OCI-LY3 (cell line): ENCODE results near the gene TAS2R3.

ENCODE experiments used
- H2AFZ ChIP-seq: fragments of 200-600, 300-600 bp; shearing (Covaris generic); 2 replicates; pipeline ENCODE4 v1.6.0; 2014; ENCODE audit warnings: antibody characterized with exemption, low read depth, low read length
- H3K27ac ChIP-seq: fragments of 200-600, 300-600 bp; sonication (generic); 2 replicates; pipeline ENCODE4 v1.5.1; 2014; ENCODE audit warnings: mild to moderate bottlenecking, low read length, moderate library complexity, mixed read lengths
- H3K27me3 ChIP-seq: fragments of 200-600, 300-600 bp; sonication (generic); 2 replicates; pipeline ENCODE4 v1.6.1; 2014; ENCODE audit warnings: low read depth, low read length, mixed read lengths
- H3K36me3 ChIP-seq: fragments of 200-600, 300-600 bp; sonication (generic); replicated peaks from 2 replicates; pipeline ENCODE3; 2014; ENCODE audit warnings: low read depth, low read length, mixed read lengths
- H3K4me1 ChIP-seq: fragments of 300-600, 200-600 bp; sonication (generic); 2 replicates; pipeline ENCODE4 v1.6.1; 2014; ENCODE audit warnings: low read length, mixed read lengths
- H3K4me2 ChIP-seq: fragments of 200-600, 300-600 bp; sonication (generic); 2 replicates; pipeline ENCODE4 v1.6.1; 2014; ENCODE audit warnings: low read length, mixed read lengths
- H3K4me3 ChIP-seq: fragments of 300-600, 200-600 bp; sonication (generic); 2 replicates; pipeline ENCODE4 v1.5.1; 2014; ENCODE audit warnings: antibody characterized with exemption, mild to moderate bottlenecking, low read length, moderate library complexity
- H3K79me2 ChIP-seq: fragments of 300-600, 200-600 bp; shearing (Covaris generic); 2 replicates; pipeline ENCODE4 v1.6.1; 2014; ENCODE audit warnings: mild to moderate bottlenecking, low read length, mixed read lengths
- H3K9ac ChIP-seq: fragments of 300-600, 200-600 bp; shearing (Covaris generic); 2 replicates; pipeline ENCODE4 v1.6.0; 2014; ENCODE audit warnings: mild to moderate bottlenecking, low read length, moderate library complexity
- H3K9me3 ChIP-seq: fragments of 200-600, 300-600 bp; shearing (Covaris generic); 2 replicates; pipeline ENCODE4 v1.6.1; 2014; ENCODE audit warnings: low read length, mixed read lengths; ENCODE audit not compliant: insufficient read depth
- H4K20me1 ChIP-seq: fragments of 200-600, 300-600 bp; sonication (generic); 2 replicates; pipeline ENCODE4 v1.6.1; 2016; ENCODE audit warnings: low read length, mixed read lengths; ENCODE audit not compliant: insufficient read depth
- CTCF ChIP-seq: fragments of 200-600, 300-600 bp; sonication (generic); IDR thresholded peaks from 2 replicates; pipeline ENCODE4 v1.5.1; 2014; ENCODE audit warnings: antibody characterized with exemption, low read length, low read depth
- EZH2phosphoT487 ChIP-seq: fragments of 200-600 bp; shearing (Covaris generic); IDR thresholded peaks from 2 replicates; pipeline ENCODE4 v1.6.1; 2018; ENCODE audit warnings: antibody characterized with exemption, mixed run types, low read depth

Gene TAS2R3

DNA sequence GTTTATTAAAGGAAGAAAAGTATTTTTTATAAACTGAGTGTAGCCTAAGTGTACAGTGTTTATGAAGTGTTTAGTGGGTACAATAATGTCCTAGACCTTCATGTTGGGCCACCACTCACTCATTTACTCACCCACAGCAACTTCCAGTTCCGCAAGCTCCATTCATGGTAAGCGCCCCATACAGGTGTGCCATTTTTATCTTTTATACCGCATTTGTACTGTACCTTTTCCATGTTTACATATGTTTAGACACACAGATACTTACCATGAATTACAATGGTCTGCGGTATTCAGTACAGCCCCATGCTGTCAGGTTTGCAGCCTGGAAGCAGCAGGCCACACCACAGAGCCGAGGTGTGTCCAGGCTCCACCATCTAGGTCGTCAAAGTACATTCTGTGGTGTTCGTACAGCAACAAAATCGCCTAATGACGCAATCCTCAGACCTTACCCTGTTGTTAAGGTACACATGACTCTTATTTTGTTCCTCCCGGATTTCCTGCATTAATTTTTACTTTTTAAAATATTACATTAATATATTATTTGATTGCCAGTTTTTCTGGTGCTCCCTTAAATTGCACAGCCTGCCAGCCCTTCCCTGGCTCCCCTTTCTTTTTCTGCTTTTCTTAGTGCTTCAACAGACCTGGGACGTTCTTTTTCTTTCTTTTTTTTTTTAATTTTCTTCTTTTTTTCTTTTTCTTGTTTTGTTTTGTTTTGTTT is 26.6 kb upstream of the TAS2R3 start:
- H2AFZ ChIP-seq = peak overlapping the region; percentile 96
- peaks cover 17% of the 10 kb centered on the region for H3K4me1 ChIP-seq
- H3K4me3 ChIP-seq = peak overlapping the region; percentile 81
- TF ChIP-seq CTCF (no peak), EZH2phosphoT487 (no peak)
- H3K4me2 ChIP-seq = peak overlapping the region; percentile 87
- H3K27ac ChIP-seq = peak overlapping the region; percentile 70
- H3K27me3 ChIP-seq = no peaks in the 10 kb centered on the region
- peak overlapping the region; percentile 74 for H3K9ac ChIP-seq
- H3K79me2 ChIP-seq = peaks cover 42% of the 10 kb centered on the region
- H4K20me1 ChIP-seq = no peaks in the 10 kb centered on the region
- peaks cover 16% of the 10 kb centered on the region for H3K36me3 ChIP-seq
- no peaks in the 10 kb centered on the region for H3K9me3 ChIP-seq

- peaks cover 20% of the 10 kb centered on the region for H3K36me3 ChIP-seq
- H3K27ac ChIP-seq = peak within 1 kb of the TSS; percentile 70
- H3K27me3 ChIP-seq = no peaks in the 10 kb centered on the region
These were observed 25.9 kb upstream of the TAS2R3 start, which contains the start of gene SSBP1 for GRCh38 chr7:141737836-141738591. TSS of gene SSBP1 (plus strand) at chr7:141738358. CDS start at chr7:141739167, 809 bp downstream.

DNA sequence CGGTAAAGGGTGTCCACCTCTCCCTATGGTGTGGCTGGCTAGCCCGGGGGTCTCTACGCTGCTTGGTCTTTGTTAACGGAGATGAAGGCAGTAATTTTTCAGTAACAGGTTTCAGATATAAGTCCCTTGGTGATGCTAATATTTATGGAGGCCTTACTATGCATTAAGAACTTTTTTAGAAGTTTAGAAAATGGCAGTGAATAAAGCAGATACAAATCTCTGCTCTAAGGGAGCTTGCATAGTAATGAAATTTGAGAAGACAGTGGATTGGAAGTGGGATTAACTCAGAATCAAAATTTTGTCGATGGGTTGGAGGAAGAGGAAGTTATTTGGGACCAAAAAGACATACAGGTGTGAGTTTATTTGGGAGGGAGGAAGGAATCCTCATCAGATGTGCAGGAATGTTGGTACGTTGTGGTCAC is 25.3 kb upstream of the TAS2R3 start:
- Histone ChIP-seq H4K20me1 (no peaks in the 10 kb centered on the region), H3K4me2 (peak overlapping the region; percentile 78), H3K36me3 (peaks cover 26% of the 10 kb centered on the region), H2AFZ (no peak overlapping the region; the same call in 1 of the 2 replicates), H3K4me1 (peaks cover 17% of the 10 kb centered on the region), H3K9me3 (no peaks in the 10 kb centered on the region), H3K27me3 (no peaks in the 10 kb centered on the region), H3K4me3 (peak overlapping the region; percentile 81), H3K9ac (peak overlapping the region; percentile 82), H3K27ac (peak overlapping the region; percentile 70), H3K79me2 (peaks cover 42% of the 10 kb centered on the region)
- TF ChIP-seq EZH2phosphoT487 (no peak), CTCF (no peak)

More at GRCh38 chr7:141737836-141738591, 25.9 kb upstream of the TAS2R3 start, which contains the start of gene SSBP1:
- TF ChIP-seq EZH2phosphoT487 (no peak), CTCF (peak; percentile 86)
- H4K20me1 ChIP-seq = no peaks in the 10 kb centered on the region
- peak within 1 kb of the TSS; percentile 87 for H3K4me2 ChIP-seq
- H3K9me3 ChIP-seq = no peaks in the 10 kb centered on the region
- peak within 1 kb of the TSS; percentile 96 for H2AFZ ChIP-seq
- peak within 1 kb of the TSS; percentile 82 for H3K9ac ChIP-seq
- H3K4me3 ChIP-seq = peak within 1 kb of the TSS; percentile 81
- peaks cover 17% of the 10 kb centered on the region for H3K4me1 ChIP-seq
- peaks cover 42% of the 10 kb centered on the region for H3K79me2 ChIP-seq

DNA sequence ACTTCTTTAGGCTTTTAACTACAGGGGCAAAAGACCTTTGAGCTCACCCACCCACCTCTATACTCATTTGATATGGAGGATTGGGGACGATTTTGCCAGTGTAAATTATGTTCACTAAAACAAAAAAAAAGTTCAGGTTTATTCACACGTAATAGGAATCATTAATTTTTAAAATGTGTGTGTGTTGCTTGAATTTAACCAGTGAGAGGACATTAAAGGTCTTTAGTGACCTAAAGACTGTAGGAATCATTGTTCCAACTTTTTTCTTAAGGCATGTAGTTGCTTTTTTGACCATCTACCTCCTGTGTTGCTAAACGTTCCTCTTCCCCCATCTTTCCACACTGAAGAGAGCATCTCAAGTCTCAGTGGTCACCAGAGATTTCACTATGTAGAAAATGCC is 24.6 kb upstream of the TAS2R3 start:
- H3K4me1 ChIP-seq = peaks cover 17% of the 10 kb centered on the region
- peaks cover 33% of the 10 kb centered on the region for H3K36me3 ChIP-seq
- no peak overlapping the region for H2AFZ ChIP-seq
- H4K20me1 ChIP-seq = no peaks in the 10 kb centered on the region
- no peaks in the 10 kb centered on the region for H3K9me3 ChIP-seq
- peak overlapping the region; percentile 82 for H3K9ac ChIP-seq
- peak overlapping the region; percentile 78 for H3K4me2 ChIP-seq
- H3K4me3 ChIP-seq = peak overlapping the region; percentile 81
- no peak overlapping the region for H3K27ac ChIP-seq
- no peak for TF ChIP-seq EZH2phosphoT487
- no peak for TF ChIP-seq CTCF
- H3K27me3 ChIP-seq = no peaks in the 10 kb centered on the region
- H3K79me2 ChIP-seq = peaks cover 42% of the 10 kb centered on the region
